Measurements from ENCODE around the gene COL6A2. TPM values are rescaled to one million over a fixed set of nuclear protein-coding genes. Genes with fewer than 3 reads are reported as not detected.

Gene COL6A2
- total RNA-seq, 1 experiment from 2014 or later, result 129 TPM

DNA sequence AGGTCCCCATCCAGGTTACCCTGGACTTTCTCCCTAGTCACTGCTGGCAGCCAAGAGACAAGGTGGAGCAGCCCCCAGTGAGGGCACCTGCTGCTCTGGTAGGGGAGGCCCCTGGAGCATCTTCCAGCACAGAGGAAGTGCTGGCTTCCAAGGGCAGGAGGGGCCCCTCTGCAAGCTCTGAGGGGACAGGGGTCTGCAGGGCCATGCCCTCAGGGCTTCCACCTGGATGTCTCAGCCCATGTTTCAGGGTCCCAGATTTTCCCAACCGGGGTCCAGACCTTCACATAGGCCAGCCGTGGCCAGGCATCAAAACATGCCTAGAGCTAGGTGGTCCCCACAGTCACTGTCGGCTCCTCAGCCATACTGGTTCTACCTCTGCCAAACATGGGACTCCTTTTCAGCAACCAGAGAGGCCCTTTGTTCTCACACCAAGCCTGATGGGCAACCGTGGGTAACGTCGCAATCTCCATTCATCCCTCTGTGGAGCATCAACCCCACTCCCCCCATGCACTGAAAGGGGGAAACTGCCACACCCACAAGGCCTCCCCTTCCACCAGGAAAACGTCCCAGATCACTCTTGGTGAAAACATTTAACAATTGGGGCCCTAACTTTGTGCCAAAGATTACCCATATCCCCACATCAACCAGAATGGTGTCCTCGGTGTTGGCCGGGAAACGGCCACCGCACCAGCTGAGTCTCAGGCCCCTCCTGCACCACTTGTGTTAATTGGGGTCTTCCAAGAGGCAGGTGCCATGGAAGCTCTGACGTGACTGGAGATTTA lies 1.9 kb upstream of the COL6A2 start:
- Histone ChIP-seq H3T11ph (ENCODE audit: low read length) (no peak overlapping the region), H4K91ac (ENCODE audit: insufficient read length, low read depth, low read length) (no peak overlapping the region), H3K79me1 (ENCODE audit: insufficient read depth, low read depth, low read length, poor library complexity, severe bottlenecking) (no peaks in the 10 kb centered on the region), H2AK5ac (ENCODE audit: insufficient read length, low read length) (no peak overlapping the region), H3K23me2 (ENCODE audit: insufficient read length, low read depth, low read length, poor library complexity, severe bottlenecking) (peaks cover 8% of the 10 kb centered on the region), H2BK5ac (ENCODE audit: insufficient read length, low read length) (no peak overlapping the region), H2BK120ac (ENCODE audit: low read depth, low read length, poor library complexity, severe bottlenecking) (no peak overlapping the region), H2BK20ac (ENCODE audit: low read depth, low read length, poor library complexity, severe bottlenecking) (no peak overlapping the region), H2AFZ (ENCODE audit: low read length) (no peak overlapping the region), H3K27me3 (ENCODE audit: insufficient read depth, low read length) (peaks cover 5% of the 10 kb centered on the region; the same call in 1 of the 2 replicates), H3K79me2 (ENCODE audit: insufficient read depth, low read length) (no peaks in the 10 kb centered on the region; the same call in 1 of the 2 replicates), H3K27ac (ENCODE audit: insufficient read length, low read depth, low read length) (no peak overlapping the region), H3K18ac (ENCODE audit: insufficient read length, low read depth, low read length) (no peak overlapping the region), H3K4me2 (ENCODE audit: insufficient read depth, insufficient read length, low read length) (no peak overlapping the region), H3K4me1 (ENCODE audit: insufficient read depth, low read length) (no peaks in the 10 kb centered on the region; the same call in 1 of the 2 replicates), H3K23ac (ENCODE audit: insufficient read length, low read depth, low read length) (no peak overlapping the region), H3K9me3 (ENCODE audit: control insufficient read depth, low read depth, low read length) (peaks cover 17% of the 10 kb centered on the region), H3K56ac (ENCODE audit: insufficient read length, low read depth, low read length) (no peak overlapping the region), H3K4ac (ENCODE audit: low read depth, low read length) (no peak overlapping the region), H2BK12ac (ENCODE audit: insufficient read length, low read depth, low read length) (no peak overlapping the region), H3K9ac (ENCODE audit: extremely low read depth, insufficient read length, low read length) (no peak overlapping the region), H2BK15ac (ENCODE audit: low read depth, low read length) (no peak overlapping the region), H4K5ac (ENCODE audit: insufficient read length, low read depth, low read length) (no peak overlapping the region), H4K20me1 (ENCODE audit: control insufficient read depth, insufficient read depth, insufficient read length) (no peaks in the 10 kb centered on the region), H3K14ac (ENCODE audit: insufficient read depth, low read length) (no peak overlapping the region), H4K8ac (replicated peaks; ENCODE audit: insufficient read length, low read depth, low read length) (no peak overlapping the region)
- H3K4me1 Mint-ChIP-seq, result peaks cover 6 to 9% of the 10 kb centered on the region in 2 experiments
- peaks cover 23% of the 10 kb centered on the region for H3K27me3 Mint-ChIP-seq (ENCODE audit: low read depth)
- H3K27ac Mint-ChIP-seq, result no peak overlapping the region; a peak in 1 of 7 replicates
- no peak for TF ChIP-seq CTCF (conservative IDR thresholded peaks at IDR 0.05)
- WGBS (ENCODE audit: extremely low coverage, insufficient read length, low lambda C conversion rate), result no CpG with 5 or more reads among the region's 12 CpGs
- DNase-seq, result peak; percentile 16
- peaks cover 19 to 33% of the 10 kb centered on the region in 2 experiments for H3K9me3 Mint-ChIP-seq
- H3K36me3 Mint-ChIP-seq (ENCODE audit: insufficient read depth in 1 of 3, low read depth in 3 of 3), result peaks cover 15 to 21% (median 15%) of the 10 kb centered on the region in 3 experiments
- peak overlapping the region in 1 of 2 experiments; percentile 43; a peak in 2 of 5 replicates for H3K4me3 Mint-ChIP-seq

Data from H9 (cell line).